ENCODE measurements around the gene CRP.
"Not testable (repeated sequence)": the region's sequence is repeated elsewhere in the genome, so short reads cannot be mapped to it uniquely, and the experiment has no call there.

Gene CRP

GRCh38 chr1:159699246-159699645 lies 15.1 kb downstream of the CRP start:
- no peak for DNase-seq

DNA sequence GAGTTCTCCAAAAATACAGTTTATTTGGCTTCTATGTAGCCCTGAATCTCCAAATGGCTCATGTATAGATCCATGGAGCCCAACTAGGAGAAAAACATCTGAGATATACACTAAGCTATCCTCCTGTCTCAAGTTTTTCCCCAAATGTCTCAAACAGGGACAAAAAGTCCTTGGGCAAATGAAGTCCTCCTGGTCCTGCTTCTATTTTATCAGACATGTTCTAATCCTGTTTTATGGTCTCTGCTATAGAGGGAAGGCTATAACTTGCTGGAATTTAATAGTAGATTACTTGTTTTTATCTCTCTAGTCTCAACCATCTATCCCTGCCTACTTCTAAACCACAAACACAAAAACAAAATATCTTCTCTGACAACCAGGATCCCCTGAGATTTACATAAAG lies 26.9 kb downstream of the CRP start:
- DNase-seq: no peak

- DNase-seq: no peak
These were observed 27.6 kb downstream of the CRP start for GRCh38 chr1:159686599-159687299.

GRCh38 chr1:159678939-159679338 lies 35.5 kb downstream of the CRP start:
- DNase-seq: no peak

GRCh38 chr1:159675046-159675445 lies 39.3 kb downstream of the CRP start:
- DNase-seq: no peak

- not testable (repeated sequence) for DNase-seq
These were observed 42.0 kb downstream of the CRP start for GRCh38 chr1:159672390-159672789.

GRCh38 chr1:159669338-159669737 lies 45.1 kb downstream of the CRP start:
- DNase-seq: no peak

GRCh38 chr1:159668739-159669138 lies 45.6 kb downstream of the CRP start:
- DNase-seq: no peak

DNA sequence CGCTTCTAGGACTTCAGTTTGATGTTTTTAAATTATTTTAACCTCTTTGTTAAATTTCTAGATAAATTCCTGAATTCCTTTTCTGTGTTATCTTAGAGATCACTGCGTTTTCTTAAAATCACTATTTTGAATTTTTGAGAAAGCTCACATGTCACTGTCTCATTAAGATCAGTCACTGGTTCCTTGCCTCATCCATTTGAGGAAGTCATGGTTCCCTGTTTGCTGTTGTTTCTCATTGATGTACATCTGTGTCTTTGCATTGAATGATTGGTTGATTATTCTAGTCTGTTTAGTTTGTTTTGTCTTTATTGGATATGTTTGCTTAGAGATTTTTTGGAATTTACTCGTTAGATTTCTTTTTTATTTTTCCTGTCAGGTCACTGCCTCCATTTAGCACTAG lies 50.1 kb downstream of the CRP start:
- DNase-seq: no peak

- no peak for DNase-seq
These were observed 50.8 kb downstream of the CRP start for GRCh38 chr1:159663552-159663951.
